IgD-negative memory B cell (primary cell): ENCODE data around the gene RUBCNL. TPM values are rescaled to one million over a fixed set of nuclear protein-coding genes. Genes with fewer than 3 reads are reported as not detected.
A peak's percentile ranks its signal among the peaks of the same experiment; 100 is the strongest.
"Not testable (repeated sequence)": the region's sequence is repeated elsewhere in the genome, so short reads cannot be mapped to it uniquely, and the experiment has no call there.

ENCODE experiments used
- H3K27ac Mint-ChIP-seq, 3 donors: one replicate each; pipeline ENCODE4 v1.8.0; 2020 to 2022; ENCODE audit warnings: mild to moderate bottlenecking in 3 of 3, mixed read lengths in 3 of 3, moderate library complexity in 1 of 3
- H3K27me3 Mint-ChIP-seq: one replicate; pipeline ENCODE4 v1.8.0; 2021; ENCODE audit warnings: mixed read lengths
- H3K36me3 Mint-ChIP-seq: one replicate; pipeline ENCODE4 v1.8.0; 2020; ENCODE audit warnings: mild to moderate bottlenecking, mixed read lengths
- H3K4me1 Mint-ChIP-seq, 3 donors: one replicate each; pipeline ENCODE4 v1.8.0; 2020 to 2022; ENCODE audit warnings: mixed read lengths in 3 of 3, mild to moderate bottlenecking in 1 of 3
- H3K4me3 Mint-ChIP-seq, 4 donors: one replicate each; pipeline ENCODE4 v1.8.0; 2020 to 2022; ENCODE audit warnings: mild to moderate bottlenecking in 4 of 4, mixed read lengths in 4 of 4, moderate library complexity in 3 of 4
- H3K9me3 Mint-ChIP-seq, 3 donors: one replicate each; pipeline ENCODE4 v1.8.0; 2020 to 2021; ENCODE audit warnings: mixed read lengths in 3 of 3, mild to moderate bottlenecking in 1 of 3
- polyA plus RNA-seq: library from polyadenylated mRNA; unstranded; fragments of 300-500 nt; fragmentation: Illumina TruSeq; gene quantifications from one replicate; pipeline ENCODE4 v1.2.3, GENCODE V29; 2021

RUBCNL gene
- polyA plus RNA-seq, 1 donor from 2014 or later: 82.6 TPM

GRCh38 chr13:46386392-46387063, 524 bp downstream of the RUBCNL start:
- H3K27ac Mint-ChIP-seq: peak overlapping the region; percentile 84 to 98 (median 93)
- peaks cover 5% of the 10 kb centered on the region for H3K36me3 Mint-ChIP-seq
- H3K4me1 Mint-ChIP-seq: peaks cover 28 to 43% (median 32%) of the 10 kb centered on the region in 3 donors
- H3K9me3 Mint-ChIP-seq: no peaks in the 10 kb centered on the region
- H3K4me3 Mint-ChIP-seq: peak overlapping the region; percentile 94 to 99 (median 98)
- no peaks in the 10 kb centered on the region for H3K27me3 Mint-ChIP-seq

- H3K4me1 Mint-ChIP-seq: peaks cover 28 to 47% (median 38%) of the 10 kb centered on the region in 3 donors
- H3K36me3 Mint-ChIP-seq: peaks cover 5% of the 10 kb centered on the region
- H3K27ac Mint-ChIP-seq: peak overlapping the region; percentile 84 to 98 (median 93)
- H3K27me3 Mint-ChIP-seq: no peaks in the 10 kb centered on the region
- H3K4me3 Mint-ChIP-seq: peak overlapping the region; percentile 94 to 99 (median 98)
- no peaks in the 10 kb centered on the region for H3K9me3 Mint-ChIP-seq
Measured at GRCh38 chr13:46385946-46386345, 1.1 kb downstream of the RUBCNL start.

GRCh38 chr13:46383383-46383782, 3.7 kb downstream of the RUBCNL start:
- Mint-ChIP-seq H3K36me3 (peaks cover 2% of the 10 kb centered on the region), H3K4me1 (peaks cover 23 to 44% (median 34%) of the 10 kb centered on the region in 3 donors), H3K27me3 (no peaks in the 10 kb centered on the region), H3K27ac (peak overlapping the region; percentile 65 to 83 (median 75)), H3K4me3 (peak overlapping the region; percentile 75 to 99 (median 94)), H3K9me3 (no peaks in the 10 kb centered on the region)

GRCh38 chr13:46382224-46382623, 4.8 kb downstream of the RUBCNL start:
- H3K4me1 Mint-ChIP-seq: peaks cover 34 to 50% (median 40%) of the 10 kb centered on the region in 3 donors
- H3K4me3 Mint-ChIP-seq: peak overlapping the region; percentile 75 to 99 (median 94)
- no peaks in the 10 kb centered on the region for H3K9me3 Mint-ChIP-seq
- no peaks in the 10 kb centered on the region for H3K27me3 Mint-ChIP-seq
- H3K27ac Mint-ChIP-seq: peak overlapping the region; percentile 65 to 83 (median 75)
- H3K36me3 Mint-ChIP-seq: peaks cover 5% of the 10 kb centered on the region

GRCh38 chr13:46380242-46380641, 6.8 kb downstream of the RUBCNL start:
- Mint-ChIP-seq H3K27me3 (no peaks in the 10 kb centered on the region), H3K4me1 (peaks cover 47 to 66% (median 55%) of the 10 kb centered on the region in 3 donors), H3K4me3 (peak overlapping the region; percentile 12 to 82 (median 72)), H3K9me3 (no peaks in the 10 kb centered on the region), H3K36me3 (peaks cover 7% of the 10 kb centered on the region), H3K27ac (peak overlapping the region; percentile 86 to 96 (median 87))

GRCh38 chr13:46379611-46380010, 7.4 kb downstream of the RUBCNL start:
- Mint-ChIP-seq H3K4me3 (peak overlapping the region in 3 of 4 donors; percentile 72 to 82 (median 73)), H3K4me1 (peaks cover 52 to 71% (median 60%) of the 10 kb centered on the region in 3 donors), H3K27ac (peak overlapping the region; percentile 86 to 96 (median 87)), H3K36me3 (peaks cover 10% of the 10 kb centered on the region), H3K27me3 (no peaks in the 10 kb centered on the region), H3K9me3 (no peaks in the 10 kb centered on the region)

- H3K9me3 Mint-ChIP-seq: no peaks in the 10 kb centered on the region
- peaks cover 12% of the 10 kb centered on the region for H3K36me3 Mint-ChIP-seq
- H3K27me3 Mint-ChIP-seq: no peaks in the 10 kb centered on the region
- peak overlapping the region; percentile 69 to 88 (median 82) for H3K4me3 Mint-ChIP-seq
- peak overlapping the region; percentile 89 to 91 (median 91) for H3K27ac Mint-ChIP-seq
- H3K4me1 Mint-ChIP-seq: peaks cover 58 to 77% (median 67%) of the 10 kb centered on the region in 3 donors
Measured at GRCh38 chr13:46378411-46378810, 8.6 kb downstream of the RUBCNL start.

- Mint-ChIP-seq H3K4me3 (peak overlapping the region; percentile 58 to 91 (median 84)), H3K36me3 (peaks cover 12% of the 10 kb centered on the region), H3K9me3 (no peaks in the 10 kb centered on the region), H3K27me3 (no peaks in the 10 kb centered on the region), H3K4me1 (peaks cover 57 to 80% (median 69%) of the 10 kb centered on the region in 3 donors), H3K27ac (peak overlapping the region; percentile 89 to 91 (median 91))
Measured at GRCh38 chr13:46377554-46377953, 9.5 kb downstream of the RUBCNL start.

- peaks cover 12% of the 10 kb centered on the region for H3K36me3 Mint-ChIP-seq
- H3K27ac Mint-ChIP-seq: peak overlapping the region; percentile 89 to 97 (median 91)
- no peaks in the 10 kb centered on the region for H3K9me3 Mint-ChIP-seq
- peaks cover 64 to 88% (median 78%) of the 10 kb centered on the region in 3 donors for H3K4me1 Mint-ChIP-seq
- peak overlapping the region; percentile 66 to 86 (median 69) for H3K4me3 Mint-ChIP-seq
- peaks cover 1% of the 10 kb centered on the region for H3K27me3 Mint-ChIP-seq
Measured at GRCh38 chr13:46374710-46375109, 12.3 kb downstream of the RUBCNL start.

- Mint-ChIP-seq H3K4me3 (peak overlapping the region; percentile 56 to 82 (median 74)), H3K4me1 (peaks cover 71 to 89% (median 81%) of the 10 kb centered on the region in 3 donors), H3K9me3 (no peaks in the 10 kb centered on the region), H3K27me3 (peaks cover 1% of the 10 kb centered on the region), H3K27ac (peak overlapping the region; percentile 72 to 97 (median 91)), H3K36me3 (peaks cover 12% of the 10 kb centered on the region)
Measured at GRCh38 chr13:46373623-46374022, 13.4 kb downstream of the RUBCNL start.

GRCh38 chr13:46372938-46373337, 14.1 kb downstream of the RUBCNL start:
- H3K27ac Mint-ChIP-seq: peak overlapping the region; percentile 72 to 97 (median 91)
- not testable (repeated sequence) for H3K27me3 Mint-ChIP-seq, H3K9me3 Mint-ChIP-seq
- peaks cover 12% of the 10 kb centered on the region for H3K36me3 Mint-ChIP-seq
- H3K4me3 Mint-ChIP-seq: peak overlapping the region; percentile 54 to 82 (median 68)
- peaks cover 67 to 87% (median 79%) of the 10 kb centered on the region in 3 donors for H3K4me1 Mint-ChIP-seq

GRCh38 chr13:46372071-46372470, 15.0 kb downstream of the RUBCNL start:
- Mint-ChIP-seq H3K36me3 (peaks cover 10% of the 10 kb centered on the region), H3K9me3 (no peaks in the 10 kb centered on the region), H3K4me3 (peak overlapping the region; percentile 34 to 82 (median 54)), H3K4me1 (peaks cover 62 to 78% (median 75%) of the 10 kb centered on the region in 3 donors), H3K27me3 (peaks cover 1% of the 10 kb centered on the region), H3K27ac (peak overlapping the region in 2 of 3 donors; percentile 63 to 84)

GRCh38 chr13:46369506-46370277, 17.4 kb downstream of the RUBCNL start:
- Mint-ChIP-seq H3K27ac (peak overlapping the region; percentile 52 to 83 (median 55)), H3K9me3 (no peaks in the 10 kb centered on the region), H3K36me3 (peaks cover 3% of the 10 kb centered on the region), H3K27me3 (peaks cover 1% of the 10 kb centered on the region), H3K4me3 (peak overlapping the region; percentile 19 to 85 (median 67)), H3K4me1 (peaks cover 52 to 63% (median 58%) of the 10 kb centered on the region in 3 donors)

- H3K27ac Mint-ChIP-seq: no peak overlapping the region
- peaks cover 1% of the 10 kb centered on the region for H3K27me3 Mint-ChIP-seq
- H3K4me1 Mint-ChIP-seq: peaks cover 42 to 45% (median 44%) of the 10 kb centered on the region in 3 donors
- no peak overlapping the region for H3K4me3 Mint-ChIP-seq
- no peaks in the 10 kb centered on the region for H3K9me3 Mint-ChIP-seq
- H3K36me3 Mint-ChIP-seq: no peaks in the 10 kb centered on the region
Measured at GRCh38 chr13:46367617-46368327, 19.3 kb downstream of the RUBCNL start.
